Gastroesophageal sphincter (tissue), 3 donors: Measurements from ENCODE around the gene PLPP2.

Experiments used
- CTCF ChIP-seq, 4 experiments: fragments of 200-600 bp in 2 of 4; fragments of 450-650 bp in 2 of 4; sonication (generic) in 1 of 4; IDR thresholded peaks; one replicate each; pipeline ENCODE4 v1.5.1; 2017 to 2019; ENCODE audit warnings: antibody characterized with exemption in 4 of 4, mild to moderate bottlenecking in 2 of 4, moderate library complexity in 2 of 4
- EP300 ChIP-seq: sonication (generic); formaldehyde crosslinking; IDR thresholded peaks from one replicate; pipeline ENCODE4 v1.6.1; 2017; ENCODE audit warnings: antibody characterized with exemption, mild to moderate bottlenecking
- POLR2A ChIP-seq, 2 donors: fragments of 450-650 bp; IDR thresholded peaks; one replicate each; pipeline ENCODE4 v1.6.1; 2017; ENCODE audit warnings: antibody characterized with exemption in 2 of 2, mild to moderate bottlenecking in 2 of 2, moderate library complexity in 1 of 2
- POLR2AphosphoS5 ChIP-seq: sonication (generic); formaldehyde crosslinking; IDR thresholded peaks from one replicate; pipeline ENCODE4 v1.6.1; 2017; ENCODE audit warnings: antibody characterized with exemption

- TF ChIP-seq CTCF (IDR thresholded peaks at IDR 0.05), result no peak
- no peak for TF ChIP-seq POLR2AphosphoS5
- TF ChIP-seq POLR2A (IDR thresholded peaks at IDR 0.05), result no peak
- no peak for TF ChIP-seq EP300
These were observed 44.4 kb upstream of the PLPP2 start for GRCh38 chr19:335486-336066.
